Spleen (tissue), 7 donors: ENCODE results near the gene CPXM2.

ENCODE experiments used
- POLR2AphosphoS5 ChIP-seq, 3 donors: sonication (generic); formaldehyde crosslinking; IDR thresholded peaks; one replicate each; pipeline ENCODE4 v1.5.1; 2017; ENCODE audit warnings: antibody characterized with exemption in 3 of 3
- TF ChIP-seq, protein P1 (sequence below), 11 experiments: fragments of 200-600 bp in 7 of 11; fragments of 450-650 bp in 4 of 11; sonication (generic) in 4 of 11; IDR thresholded peaks in 8 of 11; conservative IDR thresholded peaks in 3 of 11; 1 replicate in 7 of 11; 2 replicates in 4 of 11; pipeline versions ENCODE4 v1.4.0 to v1.8.0; 2016 to 2021; ENCODE audit warnings: antibody characterized with exemption in 11 of 11, inconsistent platforms in 4 of 11, mild to moderate bottlenecking in 1 of 11
- donor health status: DM: no; HTN: no; CAD: no; lungs with moderate emphysema.
- donor health status: DM: no; HTN: no; CAD: no.
- donor health status: DM: no; HTN: no; CAD: no.

DNA sequence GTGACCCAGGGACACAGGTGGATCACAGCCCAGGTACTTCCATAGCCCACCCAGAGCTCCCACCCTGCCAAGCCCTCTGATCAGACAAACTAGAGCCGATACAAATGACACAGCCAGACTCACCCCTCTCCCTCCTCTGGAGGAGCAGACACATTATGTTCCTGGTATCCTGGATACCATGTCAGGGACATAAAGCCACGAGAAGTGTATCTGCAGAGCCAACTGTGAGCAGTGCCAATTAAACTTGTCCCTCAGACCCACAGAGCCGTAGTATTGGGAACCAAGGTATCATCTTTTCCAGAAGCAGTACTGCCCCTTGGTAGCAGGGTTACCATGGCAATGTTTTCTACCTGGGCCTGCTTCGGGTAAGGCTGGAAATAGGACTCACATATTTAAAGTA, 47.3 kb upstream of the CPXM2 start:
- no peak for TF ChIP-seq POLR2AphosphoS5 (IDR thresholded peaks at IDR 0.05)
- TF ChIP-seq, protein P1, sequence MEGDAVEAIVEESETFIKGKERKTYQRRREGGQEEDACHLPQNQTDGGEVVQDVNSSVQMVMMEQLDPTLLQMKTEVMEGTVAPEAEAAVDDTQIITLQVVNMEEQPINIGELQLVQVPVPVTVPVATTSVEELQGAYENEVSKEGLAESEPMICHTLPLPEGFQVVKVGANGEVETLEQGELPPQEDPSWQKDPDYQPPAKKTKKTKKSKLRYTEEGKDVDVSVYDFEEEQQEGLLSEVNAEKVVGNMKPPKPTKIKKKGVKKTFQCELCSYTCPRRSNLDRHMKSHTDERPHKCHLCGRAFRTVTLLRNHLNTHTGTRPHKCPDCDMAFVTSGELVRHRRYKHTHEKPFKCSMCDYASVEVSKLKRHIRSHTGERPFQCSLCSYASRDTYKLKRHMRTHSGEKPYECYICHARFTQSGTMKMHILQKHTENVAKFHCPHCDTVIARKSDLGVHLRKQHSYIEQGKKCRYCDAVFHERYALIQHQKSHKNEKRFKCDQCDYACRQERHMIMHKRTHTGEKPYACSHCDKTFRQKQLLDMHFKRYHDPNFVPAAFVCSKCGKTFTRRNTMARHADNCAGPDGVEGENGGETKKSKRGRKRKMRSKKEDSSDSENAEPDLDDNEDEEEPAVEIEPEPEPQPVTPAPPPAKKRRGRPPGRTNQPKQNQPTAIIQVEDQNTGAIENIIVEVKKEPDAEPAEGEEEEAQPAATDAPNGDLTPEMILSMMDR (IDR thresholded peaks at IDR 0.05 in 8 of 11, conservative IDR thresholded peaks at IDR 0.05 in 3 of 11): no peak
